ENCODE data around the gene GJC2. TPM values are rescaled to one million over a fixed set of nuclear protein-coding genes. Genes with fewer than 3 reads are reported as not detected.
A peak's percentile ranks its signal among the peaks of the same experiment; 100 is the strongest.

GJC2 gene
- polyA plus RNA-seq, 1 of the 3 experiments (the other 2 are of a cell fraction), result 0.92 TPM

- 76% methylated on average over 7 of the region's 7 CpGs for WGBS (ENCODE audit: low lambda C conversion rate)
- Histone ChIP-seq H3F3A (replicated peaks; ENCODE audit: insufficient read depth) (peaks cover 19% of the 10 kb centered on the region), H3K4me3 (ENCODE audit: low read depth in 2 of 2, low read length in 1 of 2) (no peak overlapping the region), H2AFZ (ENCODE audit: low read depth) (no peak overlapping the region), H3K9me3 (no peaks in the 10 kb centered on the region), H3K36me3 (replicated peaks in 1 of 2; ENCODE audit: control insufficient read depth in 1 of 2, insufficient read depth in 2 of 2, low read length in 1 of 2) (peaks cover 19 to 35% of the 10 kb centered on the region in 2 experiments), H3K79me2 (ENCODE audit: insufficient read depth) (peaks cover 50% of the 10 kb centered on the region), H3K9ac (no peak overlapping the region), H3K27ac (ENCODE audit: low read depth in 2 of 2, low read length in 1 of 2) (no peak overlapping the region), H3K9me2 (no peaks in the 10 kb centered on the region), H4K20me1 (ENCODE audit: insufficient read depth) (peaks cover 22% of the 10 kb centered on the region), H3K4me1 (ENCODE audit: control insufficient read depth in 1 of 2, insufficient read depth in 2 of 2, low read depth in 1 of 2, low read length in 1 of 2) (peaks cover 8 to 39% of the 10 kb centered on the region in 2 experiments; a peak in 3 of 4 replicates), H3K27me3 (ENCODE audit: insufficient read depth) (no peaks in the 10 kb centered on the region), H3K4me2 (0 out of 2 replicates have a peak overlapping the region, but pooled peaks have one; percentile 77)
- ChIA-PET POLR2A (interaction anchor here (1.1 kb wide), 1 partner anchor 106 kb away, joined by 3 read pairs; no protein-coding TSS in a partner anchor), CTCF (no interaction called here)
- DNase-seq, result no peak
- TF ChIP-seq NRF1 (IDR thresholded peaks at IDR 0.05; ENCODE audit: low read depth, low read length) (no peak), POLR2AphosphoS5 (IDR thresholded peaks at IDR 0.05; ENCODE audit: low read depth, low read length) (no peak), RXRA (IDR thresholded peaks at IDR 0.05; ENCODE audit: borderline replicate concordance, low read depth) (no peak), YY1 (IDR thresholded peaks at IDR 0.05; ENCODE audit: low read depth) (no peak), NFIC (IDR thresholded peaks at IDR 0.05; ENCODE audit: borderline replicate concordance) (no peak), SIN3A (IDR thresholded peaks at IDR 0.05; ENCODE audit: borderline replicate concordance, low read depth, low read length) (no peak), MAX (IDR thresholded peaks at IDR 0.05; ENCODE audit: low read depth) (no peak), RFX5 (IDR thresholded peaks at IDR 0.05; ENCODE audit: low read length) (no peak), TAF1 (IDR thresholded peaks at IDR 0.05; ENCODE audit: borderline replicate concordance, low read depth, low read length) (no peak), RCOR1 (IDR thresholded peaks at IDR 0.05; ENCODE audit: low read length) (no peak), FOXM1 (IDR thresholded peaks at IDR 0.05; ENCODE audit: low read depth) (no peak), FOXJ3 (CRISPR knock-in tag; IDR thresholded peaks at IDR 0.05) (no peak), CTCF (IDR thresholded peaks at IDR 0.05) (no peak)
- TF ChIP-seq, protein P1, sequence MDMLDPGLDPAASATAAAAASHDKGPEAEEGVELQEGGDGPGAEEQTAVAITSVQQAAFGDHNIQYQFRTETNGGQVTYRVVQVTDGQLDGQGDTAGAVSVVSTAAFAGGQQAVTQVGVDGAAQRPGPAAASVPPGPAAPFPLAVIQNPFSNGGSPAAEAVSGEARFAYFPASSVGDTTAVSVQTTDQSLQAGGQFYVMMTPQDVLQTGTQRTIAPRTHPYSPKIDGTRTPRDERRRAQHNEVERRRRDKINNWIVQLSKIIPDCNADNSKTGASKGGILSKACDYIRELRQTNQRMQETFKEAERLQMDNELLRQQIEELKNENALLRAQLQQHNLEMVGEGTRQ (IDR thresholded peaks at IDR 0.05; ENCODE audit: borderline replicate concordance, low read depth, low read length), result no peak
- TF ChIP-seq, protein P2, sequence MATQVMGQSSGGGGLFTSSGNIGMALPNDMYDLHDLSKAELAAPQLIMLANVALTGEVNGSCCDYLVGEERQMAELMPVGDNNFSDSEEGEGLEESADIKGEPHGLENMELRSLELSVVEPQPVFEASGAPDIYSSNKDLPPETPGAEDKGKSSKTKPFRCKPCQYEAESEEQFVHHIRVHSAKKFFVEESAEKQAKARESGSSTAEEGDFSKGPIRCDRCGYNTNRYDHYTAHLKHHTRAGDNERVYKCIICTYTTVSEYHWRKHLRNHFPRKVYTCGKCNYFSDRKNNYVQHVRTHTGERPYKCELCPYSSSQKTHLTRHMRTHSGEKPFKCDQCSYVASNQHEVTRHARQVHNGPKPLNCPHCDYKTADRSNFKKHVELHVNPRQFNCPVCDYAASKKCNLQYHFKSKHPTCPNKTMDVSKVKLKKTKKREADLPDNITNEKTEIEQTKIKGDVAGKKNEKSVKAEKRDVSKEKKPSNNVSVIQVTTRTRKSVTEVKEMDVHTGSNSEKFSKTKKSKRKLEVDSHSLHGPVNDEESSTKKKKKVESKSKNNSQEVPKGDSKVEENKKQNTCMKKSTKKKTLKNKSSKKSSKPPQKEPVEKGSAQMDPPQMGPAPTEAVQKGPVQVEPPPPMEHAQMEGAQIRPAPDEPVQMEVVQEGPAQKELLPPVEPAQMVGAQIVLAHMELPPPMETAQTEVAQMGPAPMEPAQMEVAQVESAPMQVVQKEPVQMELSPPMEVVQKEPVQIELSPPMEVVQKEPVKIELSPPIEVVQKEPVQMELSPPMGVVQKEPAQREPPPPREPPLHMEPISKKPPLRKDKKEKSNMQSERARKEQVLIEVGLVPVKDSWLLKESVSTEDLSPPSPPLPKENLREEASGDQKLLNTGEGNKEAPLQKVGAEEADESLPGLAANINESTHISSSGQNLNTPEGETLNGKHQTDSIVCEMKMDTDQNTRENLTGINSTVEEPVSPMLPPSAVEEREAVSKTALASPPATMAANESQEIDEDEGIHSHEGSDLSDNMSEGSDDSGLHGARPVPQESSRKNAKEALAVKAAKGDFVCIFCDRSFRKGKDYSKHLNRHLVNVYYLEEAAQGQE (IDR thresholded peaks at IDR 0.05; ENCODE audit: low read depth, low read length), result no peak
These were observed 45.0 kb upstream of the GJC2 start for GRCh38 chr1:228104526-228105269.
